ENCODE results near the gene PIAS4.

PIAS4 gene

DNA sequence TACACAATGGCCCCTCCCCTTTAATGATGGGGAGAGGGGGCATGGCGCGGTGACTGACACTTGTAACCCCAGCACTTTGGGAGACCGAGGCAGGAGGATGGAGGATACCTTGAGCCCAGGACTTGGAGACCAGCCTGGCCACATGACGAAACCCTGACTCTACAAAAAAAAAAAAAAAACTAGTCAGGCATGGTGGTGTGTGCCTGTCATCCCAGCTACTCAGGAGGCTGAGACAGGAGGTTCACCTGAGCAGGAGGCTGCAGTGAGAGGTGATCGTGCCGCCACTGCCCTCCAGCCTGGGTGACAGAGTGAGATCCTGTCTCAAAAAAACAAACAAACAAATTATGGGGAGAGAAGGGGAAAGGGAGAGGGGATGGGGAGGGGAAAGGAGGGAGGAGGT lies 72.9 kb downstream of the PIAS4 start:
- DNase-seq, result no peak

DNA sequence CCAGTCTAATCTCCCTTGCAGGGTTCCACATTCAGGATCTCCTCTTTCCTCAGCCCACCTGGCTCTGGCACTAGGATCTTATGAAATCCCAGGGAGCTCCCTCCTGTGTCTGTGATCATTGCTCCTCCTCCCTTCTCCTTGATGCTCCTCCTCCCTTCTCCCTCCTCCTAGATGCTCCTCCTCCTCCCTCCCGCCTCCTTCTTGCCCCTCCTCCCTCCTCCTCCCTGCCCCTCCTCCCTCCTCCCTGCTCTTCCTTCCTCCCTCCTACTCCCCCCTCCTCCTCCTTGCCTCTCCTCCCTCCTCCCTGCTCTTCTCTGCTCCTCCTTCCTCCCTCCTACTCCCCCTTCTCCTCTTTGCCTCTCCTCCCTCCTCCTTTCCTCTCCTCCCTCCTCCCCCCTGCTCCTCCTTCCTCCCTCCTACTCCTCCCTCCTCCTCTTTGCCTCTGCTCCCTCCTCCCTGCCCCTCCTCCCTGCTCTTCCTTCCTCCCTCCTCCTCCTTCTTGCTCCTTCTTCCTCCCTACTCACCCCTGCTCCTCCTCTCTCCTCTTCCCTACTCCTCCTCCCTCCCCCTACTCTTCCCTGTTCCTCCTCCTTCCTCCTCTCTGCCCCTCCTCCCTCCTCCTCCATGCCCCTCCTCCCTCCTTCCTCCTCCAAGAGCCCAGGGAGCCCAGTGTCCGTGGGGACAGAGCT lies 74.0 kb downstream of the PIAS4 start:
- no peak for DNase-seq

DNA sequence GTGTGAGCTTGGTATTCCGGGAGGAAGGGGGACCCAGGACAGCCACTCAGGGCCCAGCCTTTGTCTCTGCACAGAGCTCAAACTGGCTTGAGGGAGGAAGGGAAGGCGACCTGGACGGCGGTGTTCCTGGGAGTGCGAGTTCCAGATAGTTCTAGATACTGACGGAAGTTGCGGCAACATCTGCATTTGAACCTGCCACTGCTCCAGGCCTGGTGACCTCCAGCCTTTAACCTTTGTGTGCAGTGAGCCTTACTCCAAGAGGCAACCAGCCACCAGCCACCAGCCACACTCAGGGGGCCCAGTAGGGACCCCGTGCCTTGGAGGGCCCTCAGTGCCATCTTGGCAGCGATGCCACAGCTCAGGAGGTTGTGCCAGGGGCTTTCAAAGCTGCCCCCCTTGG lies 74.6 kb downstream of the PIAS4 start:
- DNase-seq, result no peak

DNA sequence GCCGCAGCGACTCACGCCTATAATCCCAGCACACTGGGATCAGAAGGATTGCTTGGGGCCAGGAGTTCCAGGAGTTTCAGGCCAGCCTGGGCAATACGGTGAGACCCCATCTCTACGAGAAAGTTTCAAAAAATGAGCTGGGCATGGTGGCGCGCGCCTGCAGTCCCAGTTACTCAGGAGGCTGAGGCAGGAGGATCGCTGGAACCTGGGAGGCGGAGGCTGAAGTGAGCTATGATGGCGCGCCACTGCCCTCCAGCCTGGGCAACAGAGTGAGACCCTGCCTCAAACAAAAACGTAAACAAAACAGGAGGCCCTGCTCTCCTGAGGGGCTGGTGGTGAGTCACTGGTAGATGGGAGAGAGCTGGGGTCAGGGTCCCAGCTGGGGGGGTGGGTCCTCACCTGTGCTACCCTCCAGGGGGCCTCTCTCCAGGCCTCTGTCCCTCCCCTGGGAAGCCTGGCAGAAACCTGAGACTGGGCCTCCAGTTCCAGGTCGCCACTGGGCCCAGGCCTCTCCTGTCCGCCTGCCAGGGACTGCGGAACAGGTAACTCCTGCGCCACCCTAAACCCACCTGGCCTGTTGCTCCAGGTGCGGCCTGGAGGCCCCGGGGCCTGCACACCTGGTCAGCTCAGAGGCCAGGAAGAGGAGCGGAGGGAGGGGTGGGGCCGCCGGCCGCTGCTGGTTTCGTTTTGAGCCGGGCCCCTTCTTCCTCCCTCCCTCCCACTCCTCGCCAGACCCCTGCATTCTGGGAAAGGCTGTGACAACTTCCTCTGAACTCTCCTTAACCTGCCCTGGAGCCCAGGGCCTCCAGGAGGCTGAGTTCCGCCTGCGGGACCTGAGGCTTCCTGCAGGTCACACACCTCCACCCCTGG lies 76.4 kb downstream of the PIAS4 start:
- DNase-seq, result peak; percentile 71

DNA sequence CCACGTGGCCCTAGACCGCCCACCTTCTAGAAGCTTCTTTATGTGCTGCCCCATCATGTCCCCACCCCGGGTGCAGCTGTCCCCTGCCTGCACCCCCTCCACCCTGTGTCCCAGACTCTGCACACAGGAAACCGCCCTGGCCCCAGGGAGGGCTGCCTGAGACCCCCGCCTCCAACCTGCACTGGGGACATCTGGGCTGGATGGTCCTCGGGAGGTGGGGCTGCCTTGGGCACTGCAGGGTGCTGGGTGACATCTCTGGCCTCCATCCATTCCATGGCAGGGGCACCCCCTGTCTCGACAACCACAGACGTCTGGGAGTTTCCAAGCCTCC lies 77.0 kb downstream of the PIAS4 start:
- DNase-seq, result no peak

DNA sequence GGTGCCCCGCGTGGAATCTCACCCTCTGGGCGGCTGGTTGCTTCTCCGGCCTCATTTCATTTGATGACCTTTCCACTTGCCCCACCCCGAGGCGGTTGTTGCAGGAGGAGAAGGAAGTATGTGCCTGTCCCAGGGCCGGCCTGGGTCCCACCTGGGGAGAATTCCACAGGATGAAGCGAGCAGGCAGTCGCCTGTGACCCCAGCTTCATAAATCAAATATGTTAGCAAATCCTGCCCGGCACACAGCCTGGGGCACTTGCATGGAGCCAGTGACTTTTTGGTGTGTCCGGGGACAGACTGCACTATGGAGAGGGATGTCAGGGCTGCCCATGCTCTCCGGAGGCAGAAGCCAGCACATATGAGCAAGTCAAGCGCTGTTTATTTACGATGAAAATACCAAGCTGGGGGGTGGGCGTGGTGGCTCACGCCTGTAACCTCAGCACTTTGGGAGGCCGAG lies 78.9 kb downstream of the PIAS4 start:
- no peak for DNase-seq

DNA sequence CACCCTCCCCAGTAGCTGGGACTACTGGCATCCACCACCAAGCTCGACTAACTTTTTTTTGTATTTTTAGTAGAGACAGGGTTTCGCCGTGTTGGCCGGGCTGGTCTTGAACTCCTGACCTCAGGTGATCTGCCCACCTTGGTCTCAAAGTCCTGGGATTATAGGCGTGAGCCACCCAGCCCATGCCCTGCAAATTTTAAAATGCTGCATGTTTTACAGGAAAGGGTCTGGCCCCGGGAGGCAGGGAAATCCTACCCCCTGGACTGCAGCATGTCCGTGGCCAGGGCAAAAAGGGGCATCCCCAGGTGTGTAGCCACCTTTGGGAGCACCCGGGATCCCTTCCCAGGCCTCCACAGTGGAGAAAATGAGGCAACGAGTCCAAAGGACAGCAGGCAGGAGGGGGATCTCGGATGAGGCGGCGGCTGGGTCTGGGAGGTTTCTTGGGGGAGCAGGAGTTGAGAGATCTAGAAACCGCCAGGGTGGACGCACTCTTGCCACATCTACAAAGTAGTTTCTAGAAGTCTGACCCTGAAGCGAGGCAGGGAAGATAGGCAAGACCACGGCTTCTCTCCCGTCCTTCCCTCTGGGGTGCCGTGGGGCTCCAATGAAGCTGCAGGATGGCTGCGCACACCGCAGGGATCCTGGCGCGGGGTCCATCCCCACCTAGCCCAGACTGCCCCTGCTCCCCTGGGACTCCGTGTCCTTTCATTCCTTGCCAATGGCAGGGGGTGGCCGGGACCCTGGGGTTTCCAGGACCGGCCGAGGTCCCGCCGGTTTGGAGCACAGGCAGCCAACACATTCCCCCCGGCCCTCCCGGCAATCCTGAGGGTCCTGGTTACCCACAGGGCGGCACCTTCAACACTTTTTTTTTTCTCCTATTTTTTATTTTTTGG lies 80.5 kb downstream of the PIAS4 start:
- DNase-seq, result no peak

DNA sequence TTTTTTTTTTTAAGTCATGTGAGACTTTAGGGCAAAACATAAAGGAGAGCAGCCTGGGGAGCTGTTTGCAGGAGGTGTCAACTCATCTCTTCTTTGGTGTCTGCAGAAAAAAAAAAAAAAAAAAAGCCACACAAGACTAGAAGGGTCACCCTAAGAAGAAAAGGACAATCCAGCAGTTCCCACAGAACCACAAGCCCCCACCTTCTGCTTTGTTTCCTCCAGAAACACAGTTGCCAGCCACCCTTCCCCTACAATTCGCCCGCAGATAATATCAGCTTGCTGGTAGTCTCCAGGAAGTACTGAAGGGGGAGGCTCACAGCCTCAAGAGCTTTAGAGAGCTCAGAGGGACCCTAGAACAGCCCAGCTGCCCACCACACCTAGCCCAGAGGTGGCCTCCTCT lies 81.4 kb downstream of the PIAS4 start:
- peak; percentile 81 for DNase-seq

Measured in CD4-positive, alpha-beta T cell treated with Interleukin-17A for 1 hour (primary cell).